ENCODE data around the gene LILRA2.
"Not testable (repeated sequence)": the region's sequence is repeated elsewhere in the genome, so short reads cannot be mapped to it uniquely, and the experiment has no call there.

LILRA2 gene

GRCh38 chr19:54573330-54573872 lies at the start of gene LILRA2:
Gene LILRA2, plus strand, starts transcription at chr19:54573790. Its CDS starts 89 bp downstream, at chr19:54573879.
- in situ Hi-C loops (cut with MboI; ENCODE audit: low sequenced_read_pairs): no loop called here

DNA sequence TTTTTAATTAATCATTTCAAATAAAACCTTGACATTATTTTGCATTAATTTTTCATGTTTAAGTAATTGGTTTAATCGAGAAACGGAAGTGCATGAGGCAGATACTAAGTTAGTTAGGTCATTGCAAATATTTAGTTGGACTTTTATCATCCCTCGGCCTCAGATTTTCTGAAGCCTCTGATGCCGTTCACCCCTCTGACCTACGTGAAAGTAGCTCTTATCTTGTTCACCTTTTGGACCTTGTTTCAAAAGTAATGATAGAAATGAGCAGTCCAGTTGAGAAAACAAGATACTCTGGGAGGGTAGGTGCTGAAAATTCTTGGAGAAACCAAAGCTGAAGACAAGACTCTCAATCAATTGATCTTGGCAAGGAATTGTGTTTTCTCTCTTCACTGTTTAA lies 48.0 kb upstream of the LILRA2 start:
- in situ Hi-C loops (cut with MboI; ENCODE audit: low sequenced_read_pairs): no loop called here

DNA sequence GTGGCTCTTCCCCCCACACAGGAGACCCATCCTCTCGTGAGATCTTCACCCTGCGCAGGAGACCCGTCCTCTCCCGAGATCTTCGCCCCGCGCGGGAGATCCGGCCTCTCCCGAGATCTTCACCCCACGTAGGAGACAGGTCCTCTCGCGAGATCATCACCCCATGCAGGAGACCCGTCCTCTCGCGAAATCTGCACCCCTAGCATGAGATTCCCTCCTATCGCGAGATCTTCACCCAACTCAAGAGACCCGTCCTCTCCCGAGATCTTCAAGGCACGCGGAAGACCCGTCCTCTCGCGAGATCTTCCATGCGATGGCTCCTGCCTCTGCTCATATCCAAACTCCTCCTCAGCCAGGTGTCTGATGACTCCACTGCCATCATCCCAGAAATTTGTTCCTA lies 46.6 kb upstream of the LILRA2 start:
- in situ Hi-C loops (cut with MboI; ENCODE audit: low sequenced_read_pairs): no loop called here

GRCh38 chr19:54530866-54531265 lies 42.7 kb upstream of the LILRA2 start:
- in situ Hi-C loops (cut with MboI; ENCODE audit: low sequenced_read_pairs): no loop called here

GRCh38 chr19:54532528-54532927 lies 41.1 kb upstream of the LILRA2 start:
- in situ Hi-C loops (cut with MboI; ENCODE audit: low sequenced_read_pairs): no loop called here

- in situ Hi-C loops (cut with MboI; ENCODE audit: low sequenced_read_pairs): no loop called here
Measured at GRCh38 chr19:54533476-54533875, 40.1 kb upstream of the LILRA2 start.

- in situ Hi-C loops (cut with MboI; ENCODE audit: low sequenced_read_pairs): no loop called here
Measured at GRCh38 chr19:54534156-54534555, 39.4 kb upstream of the LILRA2 start.

DNA sequence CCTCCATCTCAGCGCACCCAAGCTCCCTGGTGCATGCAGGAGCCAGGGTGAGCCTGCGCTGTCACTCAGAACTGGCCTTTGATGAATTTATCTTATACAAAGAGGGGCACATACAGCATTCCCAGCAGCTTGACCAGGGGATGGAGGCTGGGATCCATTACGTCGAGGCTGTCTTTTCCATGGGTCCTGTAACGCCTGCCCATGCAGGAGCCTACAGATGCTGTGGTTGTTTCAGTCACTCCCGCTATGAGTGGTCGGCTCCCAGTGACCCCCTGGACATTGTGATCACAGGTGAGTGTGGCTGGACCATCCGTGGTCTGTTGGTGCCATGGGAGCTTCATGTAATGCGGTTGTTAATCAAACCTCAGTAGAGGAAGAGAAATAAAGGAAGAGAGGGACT lies 38.0 kb upstream of the LILRA2 start:
- in situ Hi-C loops (cut with MboI; ENCODE audit: low sequenced_read_pairs): no loop called here

DNA sequence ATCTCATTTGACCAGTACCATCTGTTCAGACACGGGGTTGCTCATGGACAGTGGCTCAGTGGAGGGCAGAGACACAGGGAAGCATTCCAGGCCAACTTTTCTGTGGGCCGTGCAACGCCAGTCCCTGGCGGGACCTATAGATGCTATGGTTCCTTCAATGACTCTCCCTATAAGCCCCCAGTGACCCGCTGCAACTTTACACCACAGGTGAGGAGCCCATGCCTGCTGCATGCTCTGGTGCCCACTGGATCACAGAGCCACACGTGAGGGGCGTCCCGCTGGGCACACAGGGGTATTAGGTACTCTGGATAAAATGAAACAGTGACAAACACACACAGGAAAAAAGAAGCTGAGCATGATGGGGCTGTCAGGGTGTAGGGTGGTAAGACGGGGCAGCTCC lies 36.6 kb upstream of the LILRA2 start:
- in situ Hi-C loops (cut with MboI; ENCODE audit: low sequenced_read_pairs): no loop called here

GRCh38 chr19:54541712-54542111 lies 31.9 kb upstream of the LILRA2 start:
- in situ Hi-C loops (cut with MboI; ENCODE audit: low sequenced_read_pairs): no loop called here

- in situ Hi-C loops (cut with MboI; ENCODE audit: low sequenced_read_pairs): no loop called here
Measured at GRCh38 chr19:54548806-54549205, 24.8 kb upstream of the LILRA2 start.

DNA sequence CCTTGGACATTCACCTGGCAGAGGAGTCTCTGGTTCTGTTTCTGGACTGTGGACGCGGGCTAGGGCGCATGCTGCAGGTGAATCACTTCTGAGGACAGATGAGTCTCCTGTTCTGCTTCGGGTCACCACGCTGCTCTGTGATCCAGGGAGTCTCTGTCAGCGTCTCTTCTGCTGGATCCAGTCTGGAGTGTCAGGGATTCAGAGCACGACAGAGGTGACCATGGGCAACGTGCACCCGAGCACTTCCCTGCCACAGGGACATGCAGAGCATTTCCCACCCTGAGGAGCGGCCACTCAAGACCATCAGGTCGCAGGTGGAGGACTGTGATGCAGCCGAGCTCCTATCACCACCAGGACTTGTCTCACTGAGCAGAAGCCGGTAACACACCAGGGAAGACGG lies 24.4 kb upstream of the LILRA2 start:
- in situ Hi-C loops (cut with MboI; ENCODE audit: low sequenced_read_pairs): no loop called here

DNA sequence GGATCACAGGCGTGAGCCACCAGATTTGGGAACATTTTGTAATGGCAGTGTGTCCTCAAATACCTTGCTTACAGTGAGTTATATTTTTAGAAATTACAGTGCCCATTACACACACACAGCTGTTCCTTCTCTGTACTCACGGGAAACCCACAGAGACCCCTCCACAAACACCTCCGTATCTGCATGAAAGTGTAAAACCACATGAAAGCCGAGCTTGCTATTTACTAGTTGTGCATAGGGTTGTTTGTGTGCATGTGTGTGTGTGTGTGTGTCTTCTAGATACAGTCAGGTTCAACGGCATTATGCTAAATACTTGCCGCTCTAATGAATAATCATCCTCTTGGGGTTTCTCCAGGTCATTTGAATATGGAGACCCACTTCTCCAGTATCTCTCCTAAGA lies 22.3 kb upstream of the LILRA2 start:
- in situ Hi-C loops (cut with MboI; ENCODE audit: low sequenced_read_pairs): no loop called here

DNA sequence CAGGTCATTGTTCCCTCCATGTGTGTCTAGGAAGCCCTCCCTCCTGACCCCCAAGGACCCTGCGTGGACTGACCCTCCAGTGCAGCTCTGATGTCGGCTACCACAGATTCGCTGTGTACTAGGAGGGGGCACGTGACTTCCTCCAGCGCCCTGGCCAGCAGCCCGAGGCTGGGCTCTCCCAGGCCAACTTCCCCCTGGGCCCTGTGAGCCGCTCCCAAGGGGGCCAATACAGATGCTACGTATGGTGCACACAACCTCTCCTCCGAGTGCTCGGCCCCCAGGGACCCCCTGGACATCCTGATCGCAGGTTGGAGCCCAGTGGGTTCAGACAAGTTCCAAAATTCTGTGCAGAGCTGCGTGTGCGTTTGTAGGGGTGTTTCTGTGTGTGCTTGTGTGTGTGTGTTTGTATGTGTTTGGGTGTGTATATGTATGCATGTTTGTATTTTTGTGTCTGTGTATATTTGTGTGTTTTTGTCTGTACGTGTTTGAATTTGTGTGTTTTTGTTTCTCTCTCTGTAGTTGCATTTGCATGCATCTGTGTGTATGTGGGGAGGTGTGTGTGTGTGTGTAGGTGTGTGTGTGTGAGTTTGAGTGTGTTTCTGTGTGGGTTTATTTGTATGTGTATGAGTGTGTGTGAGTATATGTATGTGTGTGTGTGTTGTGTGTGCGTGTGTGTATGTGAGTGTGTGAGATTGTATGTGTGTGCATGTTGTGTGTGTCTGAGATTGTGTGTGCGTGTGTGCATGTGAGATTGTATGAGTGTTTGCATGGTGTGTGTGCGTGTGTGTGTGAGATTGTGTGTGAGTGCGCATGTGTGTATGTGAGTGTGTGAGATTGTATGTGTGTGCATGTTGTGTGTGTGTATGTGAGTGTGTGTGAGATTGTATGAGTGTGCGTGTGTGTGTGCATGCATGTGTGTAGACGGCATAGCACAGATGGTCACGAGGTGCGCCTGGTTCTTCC lies 21.4 kb upstream of the LILRA2 start:
- in situ Hi-C loops (cut with MboI; ENCODE audit: low sequenced_read_pairs): no loop called here

DNA sequence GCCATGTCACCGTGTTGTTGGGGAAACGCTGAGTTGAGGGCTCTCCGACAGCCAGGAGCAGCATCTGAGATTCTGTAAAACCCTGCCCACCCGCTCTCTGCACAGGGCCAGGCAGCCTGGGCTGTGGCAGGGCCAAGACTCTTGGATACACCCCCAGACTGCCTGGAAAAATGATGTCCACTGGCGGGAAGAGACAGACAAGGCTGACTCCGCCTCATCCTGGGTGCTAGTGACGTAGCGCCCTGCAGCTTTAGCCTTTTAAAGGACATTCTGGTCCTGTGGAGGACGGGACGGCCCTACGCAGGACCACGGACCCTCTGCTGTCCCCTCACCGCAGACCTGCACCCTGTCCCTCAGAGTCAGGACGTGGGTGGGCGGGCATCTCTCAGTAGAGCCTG lies 20.7 kb upstream of the LILRA2 start:
- in situ Hi-C loops (cut with MboI; ENCODE audit: low sequenced_read_pairs): no loop called here

GRCh38 chr19:54554006-54554405 lies 19.6 kb upstream of the LILRA2 start:
- in situ Hi-C loops (cut with MboI; ENCODE audit: low sequenced_read_pairs): no loop called here

DNA sequence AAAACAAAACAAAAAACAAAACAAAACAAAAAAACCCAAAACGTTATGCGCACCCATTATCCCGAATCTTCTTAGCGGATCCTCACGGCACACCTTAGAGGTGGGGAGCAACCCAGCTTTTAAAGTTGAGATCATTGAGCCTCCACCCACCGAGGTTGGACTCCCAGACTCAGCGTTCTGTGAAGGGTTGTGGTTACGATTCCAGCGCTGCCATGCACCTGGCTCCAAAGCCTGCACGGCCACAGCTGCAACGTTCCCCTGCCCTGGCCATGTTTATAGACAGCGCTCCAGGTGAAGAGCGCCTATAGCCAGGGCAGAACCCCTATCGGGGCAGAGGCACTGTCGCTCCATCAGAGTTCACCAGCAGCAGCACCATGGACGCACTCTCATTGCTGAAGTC lies 18.7 kb upstream of the LILRA2 start:
- in situ Hi-C loops (cut with MboI; ENCODE audit: low sequenced_read_pairs): no loop called here

- in situ Hi-C loops (cut with MboI; ENCODE audit: low sequenced_read_pairs): no loop called here
Measured at GRCh38 chr19:54556194-54556593, 17.4 kb upstream of the LILRA2 start.

- in situ Hi-C loops (cut with MboI; ENCODE audit: low sequenced_read_pairs): no loop called here
Measured at GRCh38 chr19:54558339-54558738, 15.3 kb upstream of the LILRA2 start.

DNA sequence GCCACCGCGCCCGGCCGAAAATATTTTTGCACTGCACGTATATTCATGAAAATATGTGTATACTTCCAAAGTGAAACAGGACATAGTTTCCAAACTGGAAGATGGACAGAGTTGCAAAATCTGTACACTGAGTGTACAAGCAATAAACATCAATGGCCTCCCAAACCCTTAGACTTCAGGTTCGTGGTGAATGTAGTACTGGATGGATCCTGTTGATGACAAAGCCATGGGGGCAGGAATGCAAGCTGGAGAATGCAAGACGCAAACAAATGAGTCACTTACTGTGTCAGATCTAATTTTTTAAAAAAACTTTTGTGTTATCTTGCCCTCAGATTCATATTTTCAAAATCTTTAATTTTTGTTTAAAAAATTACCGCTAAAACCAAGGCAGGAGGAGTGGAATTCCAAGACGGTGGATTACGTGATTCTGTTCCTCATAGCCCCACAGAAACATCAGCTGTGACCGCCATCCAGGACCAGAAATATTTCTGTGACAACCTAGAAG lies 12.7 kb upstream of the LILRA2 start:
- in situ Hi-C loops (cut with MboI; ENCODE audit: low sequenced_read_pairs): no loop called here

- in situ Hi-C loops (cut with MboI; ENCODE audit: low sequenced_read_pairs): no loop called here
Measured at GRCh38 chr19:54561840-54562239, 11.8 kb upstream of the LILRA2 start.

GRCh38 chr19:54563206-54563605 lies 10.4 kb upstream of the LILRA2 start:
- in situ Hi-C loops (cut with MboI; ENCODE audit: low sequenced_read_pairs): not testable (repeated sequence)

Data from HL-60/S4 treated with retinoic acid at 250 ng/mL for 4 days and 3 days (cell line).